Retinal pigment epithelial cell (primary cell): Measurements from ENCODE around the gene CCDC185.

Experiments used
- DNase-seq: peaks from one replicate; pipeline ENCODE4 v3.0.0-alpha.2; 2010; ENCODE audit warnings: low read depth
- H3K4me3 ChIP-seq: 2 replicates; pipeline ENCODE4 v1.5.1; 2011; ENCODE audit warnings: mild to moderate bottlenecking, low read length, control low read depth, moderate library complexity
- TF ChIP-seq, protein P1 (sequence below): conservative IDR thresholded peaks from 2 replicates; pipeline ENCODE4 v1.5.1; 2011; ENCODE audit warnings: low read depth, low read length, control low read depth, inconsistent platforms

Gene CCDC185

DNA sequence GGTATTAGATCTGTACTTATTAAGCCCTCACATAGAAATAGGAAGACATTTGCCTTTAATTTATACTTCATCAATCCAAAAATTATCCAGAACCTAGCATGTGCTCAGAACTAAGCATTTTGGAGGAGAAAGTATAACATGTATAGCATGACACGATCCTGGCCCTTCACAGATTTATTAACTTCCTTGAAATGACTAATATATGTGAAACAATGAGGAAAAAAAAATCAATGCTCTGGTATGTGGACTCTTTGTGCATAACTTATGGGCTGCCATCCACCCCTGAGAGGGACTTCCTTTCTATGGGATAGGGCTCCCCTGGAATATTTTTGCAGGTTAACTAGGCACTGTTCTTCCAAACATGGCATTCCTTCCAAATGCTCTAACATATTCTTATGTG, 36.6 kb downstream of the CCDC185 start:
- no peak for DNase-seq
- TF ChIP-seq, protein P1, sequence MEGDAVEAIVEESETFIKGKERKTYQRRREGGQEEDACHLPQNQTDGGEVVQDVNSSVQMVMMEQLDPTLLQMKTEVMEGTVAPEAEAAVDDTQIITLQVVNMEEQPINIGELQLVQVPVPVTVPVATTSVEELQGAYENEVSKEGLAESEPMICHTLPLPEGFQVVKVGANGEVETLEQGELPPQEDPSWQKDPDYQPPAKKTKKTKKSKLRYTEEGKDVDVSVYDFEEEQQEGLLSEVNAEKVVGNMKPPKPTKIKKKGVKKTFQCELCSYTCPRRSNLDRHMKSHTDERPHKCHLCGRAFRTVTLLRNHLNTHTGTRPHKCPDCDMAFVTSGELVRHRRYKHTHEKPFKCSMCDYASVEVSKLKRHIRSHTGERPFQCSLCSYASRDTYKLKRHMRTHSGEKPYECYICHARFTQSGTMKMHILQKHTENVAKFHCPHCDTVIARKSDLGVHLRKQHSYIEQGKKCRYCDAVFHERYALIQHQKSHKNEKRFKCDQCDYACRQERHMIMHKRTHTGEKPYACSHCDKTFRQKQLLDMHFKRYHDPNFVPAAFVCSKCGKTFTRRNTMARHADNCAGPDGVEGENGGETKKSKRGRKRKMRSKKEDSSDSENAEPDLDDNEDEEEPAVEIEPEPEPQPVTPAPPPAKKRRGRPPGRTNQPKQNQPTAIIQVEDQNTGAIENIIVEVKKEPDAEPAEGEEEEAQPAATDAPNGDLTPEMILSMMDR = no peak
- H3K4me3 ChIP-seq = no peak overlapping the region

DNA sequence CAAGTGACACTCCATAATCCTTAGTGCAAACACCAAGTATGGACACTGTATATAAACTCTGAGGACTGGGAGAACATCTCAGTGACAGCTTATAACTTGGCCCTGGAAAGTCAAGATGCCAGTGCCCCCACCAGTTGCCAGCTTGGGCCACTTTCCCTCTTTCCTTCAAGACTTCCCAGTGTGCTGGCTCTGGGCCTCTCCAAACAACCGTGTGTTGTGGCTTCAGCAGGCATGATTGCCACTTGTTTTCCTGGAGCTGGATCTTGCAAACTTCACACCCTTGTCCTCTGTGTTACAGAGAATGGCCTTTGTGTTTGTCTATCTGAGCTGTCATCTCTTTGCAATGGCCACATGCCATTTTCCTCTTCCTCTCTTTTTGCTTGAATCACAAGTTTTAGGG, 37.0 kb downstream of the CCDC185 start:
- DNase-seq = no peak
- no peak overlapping the region for H3K4me3 ChIP-seq
- TF ChIP-seq, protein P1 = no peak

DNA sequence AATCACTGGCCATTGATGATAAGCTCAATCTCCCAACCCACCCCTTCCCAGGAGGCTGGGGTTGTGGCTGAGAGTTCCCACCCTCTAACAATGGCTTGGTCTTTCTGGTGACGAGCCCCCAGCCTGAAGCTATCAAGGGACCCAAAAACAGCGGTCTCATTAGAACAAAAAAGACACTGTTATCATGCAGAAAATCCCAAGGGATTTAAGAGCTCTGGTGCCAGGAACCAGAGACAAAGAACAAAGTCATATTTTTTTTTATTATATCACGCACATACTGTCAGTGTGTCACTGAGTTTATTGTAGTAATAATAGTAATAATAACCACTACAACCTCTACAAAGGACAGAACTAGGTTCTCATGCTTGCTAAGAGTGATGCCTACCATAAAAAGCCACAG, 43.9 kb downstream of the CCDC185 start:
- no peak overlapping the region for H3K4me3 ChIP-seq
- no peak for DNase-seq
- TF ChIP-seq, protein P1 = no peak

DNA sequence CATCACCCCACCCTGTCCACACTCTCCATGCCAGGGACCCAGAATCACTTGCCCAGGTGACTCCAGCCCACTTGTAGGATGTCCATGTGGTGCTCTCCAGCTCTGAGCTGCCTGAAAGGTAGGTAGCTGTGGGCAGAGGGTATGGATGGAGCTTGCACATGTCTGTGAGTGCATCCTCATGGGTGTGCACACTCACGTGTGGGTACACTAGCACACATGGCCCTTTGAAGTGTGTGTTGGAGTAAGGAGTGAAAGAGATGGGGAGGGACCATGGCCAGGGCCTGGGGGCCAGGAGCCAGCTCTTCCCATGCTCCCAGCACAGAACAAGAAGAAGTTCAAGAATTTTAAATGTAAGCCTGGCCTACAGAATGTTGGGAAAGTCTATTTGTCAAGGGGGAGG, 50.2 kb downstream of the CCDC185 start:
- TF ChIP-seq, protein P1 = no peak

DNA sequence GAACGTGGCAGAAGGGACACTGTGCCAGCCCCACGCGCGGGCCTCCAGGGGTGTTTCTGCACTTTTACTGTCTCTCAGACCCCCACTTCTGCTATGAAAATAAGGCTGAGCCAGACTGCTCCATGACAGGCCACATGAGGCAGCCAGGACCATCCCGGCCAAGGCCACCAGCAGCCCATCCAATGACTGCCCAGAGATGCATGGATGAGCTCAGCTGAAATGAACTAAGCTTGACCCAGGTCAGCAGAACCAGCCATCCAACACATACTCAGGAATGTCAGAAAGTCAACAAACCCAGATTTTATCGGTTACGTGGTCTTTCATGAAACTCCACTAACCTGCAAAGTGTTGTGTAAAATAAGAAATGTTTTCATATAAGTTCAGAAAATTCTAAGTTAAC, 51.2 kb downstream of the CCDC185 start:
- no peak overlapping the region for H3K4me3 ChIP-seq
- no peak for DNase-seq
- TF ChIP-seq, protein P1 = no peak

More for the DNA sequence above, 50.2 kb downstream of the CCDC185 start:
- no peak overlapping the region for H3K4me3 ChIP-seq
- DNase-seq = no peak
